Mucosa of stomach (tissue), 1 donor: ENCODE results near the gene XIAP.
"Not testable (repeated sequence)": the region's sequence is repeated elsewhere in the genome, so short reads cannot be mapped to it uniquely, and the experiment has no call there.

Experiments
- H3K27me3 ChIP-seq: one replicate; pipeline ENCODE4 v1.7.0; 2013; ENCODE audit warnings: mild to moderate bottlenecking, low read length; ENCODE audit not compliant: control insufficient read depth, insufficient read depth
- H3K36me3 ChIP-seq: one replicate; pipeline ENCODE4 v1.7.0; 2013; ENCODE audit warnings: low read length; ENCODE audit not compliant: control insufficient read depth, insufficient read depth
- H3K4me1 ChIP-seq: one replicate; pipeline ENCODE4 v1.7.0; 2013; ENCODE audit warnings: mild to moderate bottlenecking, low read length; ENCODE audit not compliant: control insufficient read depth, insufficient read depth
- H3K4me3 ChIP-seq: one replicate; pipeline ENCODE4 v1.7.0; 2013; ENCODE audit warnings: low read length
- H3K9ac ChIP-seq: one replicate; pipeline ENCODE4 v1.7.0; 2013; ENCODE audit warnings: mild to moderate bottlenecking, low read length, moderate library complexity
- H3K9me3 ChIP-seq: one replicate; pipeline ENCODE4 v1.7.0; 2013; ENCODE audit warnings: mild to moderate bottlenecking, low read length, moderate library complexity; ENCODE audit not compliant: control insufficient read depth
- donor health status: Pancreatic carcinoma.

The XIAP gene

GRCh38 chrX:123859846-123860838, at the start of gene XIAP:
TSS of gene XIAP (plus strand) at chrX:123860053. CDS start at chrX:123885663, 25,610 bp downstream.
- H3K9ac ChIP-seq: peak within 1 kb of the TSS; percentile 96
- no peaks in the 10 kb centered on the region for H3K27me3 ChIP-seq

GRCh38 chrX:123814343-123814742, 45.5 kb upstream of the XIAP start:
- Histone ChIP-seq H3K9ac (no peak overlapping the region), H3K36me3 (no peaks in the 10 kb centered on the region), H3K4me3 (no peak overlapping the region), H3K4me1 (peaks cover 3% of the 10 kb centered on the region), H3K9me3 (no peaks in the 10 kb centered on the region), H3K27me3 (no peaks in the 10 kb centered on the region)

More at GRCh38 chrX:123859846-123860838, at the start of gene XIAP:
- Histone ChIP-seq H3K9me3 (no peaks in the 10 kb centered on the region), H3K36me3 (no peaks in the 10 kb centered on the region), H3K4me3 (peak within 1 kb of the TSS; percentile 27), H3K4me1 (no peaks in the 10 kb centered on the region)

GRCh38 chrX:123814934-123815394, 44.9 kb upstream of the XIAP start:
- H3K36me3 ChIP-seq, H3K9ac ChIP-seq, H3K27me3 ChIP-seq, H3K9me3 ChIP-seq, H3K4me3 ChIP-seq, H3K4me1 ChIP-seq: not testable (repeated sequence)

GRCh38 chrX:123817288-123817894, 42.5 kb upstream of the XIAP start:
- H3K27me3 ChIP-seq: no peaks in the 10 kb centered on the region
- no peak overlapping the region for H3K4me3 ChIP-seq
- H3K36me3 ChIP-seq: no peaks in the 10 kb centered on the region
- H3K9ac ChIP-seq: no peak overlapping the region
- no peaks in the 10 kb centered on the region for H3K9me3 ChIP-seq
- H3K4me1 ChIP-seq: peaks cover 3% of the 10 kb centered on the region

- Histone ChIP-seq H3K36me3 (no peaks in the 10 kb centered on the region), H3K4me1 (peaks cover 3% of the 10 kb centered on the region), H3K9me3 (no peaks in the 10 kb centered on the region), H3K27me3 (no peaks in the 10 kb centered on the region), H3K9ac (no peak overlapping the region), H3K4me3 (no peak overlapping the region)
Measured at GRCh38 chrX:123818243-123818642, 41.6 kb upstream of the XIAP start.

GRCh38 chrX:123822965-123823364, 36.9 kb upstream of the XIAP start:
- H3K36me3 ChIP-seq: no peaks in the 10 kb centered on the region
- H3K4me3 ChIP-seq: no peak overlapping the region
- no peaks in the 10 kb centered on the region for H3K27me3 ChIP-seq
- H3K9ac ChIP-seq: no peak overlapping the region
- H3K9me3 ChIP-seq: no peaks in the 10 kb centered on the region
- H3K4me1 ChIP-seq: peaks cover 8% of the 10 kb centered on the region

GRCh38 chrX:123830309-123830708, 29.5 kb upstream of the XIAP start:
- Histone ChIP-seq H3K36me3 (no peaks in the 10 kb centered on the region), H3K9ac (no peak overlapping the region), H3K4me3 (no peak overlapping the region), H3K4me1 (peaks cover 3% of the 10 kb centered on the region), H3K27me3 (no peaks in the 10 kb centered on the region), H3K9me3 (no peaks in the 10 kb centered on the region)

GRCh38 chrX:123833387-123833786, 26.5 kb upstream of the XIAP start:
- H3K9me3 ChIP-seq: no peaks in the 10 kb centered on the region
- no peaks in the 10 kb centered on the region for H3K27me3 ChIP-seq
- no peak overlapping the region for H3K9ac ChIP-seq
- H3K4me1 ChIP-seq: no peaks in the 10 kb centered on the region
- no peak overlapping the region for H3K4me3 ChIP-seq
- H3K36me3 ChIP-seq: no peaks in the 10 kb centered on the region

- H3K9ac ChIP-seq: no peak overlapping the region
- no peaks in the 10 kb centered on the region for H3K27me3 ChIP-seq
- H3K4me3 ChIP-seq: no peak overlapping the region
- no peaks in the 10 kb centered on the region for H3K36me3 ChIP-seq
- H3K4me1 ChIP-seq: no peaks in the 10 kb centered on the region
- H3K9me3 ChIP-seq: no peaks in the 10 kb centered on the region
Measured at GRCh38 chrX:123834116-123834515, 25.7 kb upstream of the XIAP start.

GRCh38 chrX:123835661-123836371, 24.0 kb upstream of the XIAP start:
- Histone ChIP-seq H3K9ac (no peak overlapping the region), H3K4me3 (no peak overlapping the region), H3K9me3 (no peaks in the 10 kb centered on the region), H3K36me3 (no peaks in the 10 kb centered on the region), H3K4me1 (no peaks in the 10 kb centered on the region), H3K27me3 (no peaks in the 10 kb centered on the region)

- H3K27me3 ChIP-seq, H3K4me3 ChIP-seq, H3K9me3 ChIP-seq, H3K36me3 ChIP-seq, H3K9ac ChIP-seq, H3K4me1 ChIP-seq: not testable (repeated sequence)
Measured at GRCh38 chrX:123845129-123845528, 14.7 kb upstream of the XIAP start.

- no peaks in the 10 kb centered on the region for H3K9me3 ChIP-seq
- no peak overlapping the region for H3K4me3 ChIP-seq
- H3K36me3 ChIP-seq: no peaks in the 10 kb centered on the region
- H3K27me3 ChIP-seq: no peaks in the 10 kb centered on the region
- no peaks in the 10 kb centered on the region for H3K4me1 ChIP-seq
- no peak overlapping the region for H3K9ac ChIP-seq
Measured at GRCh38 chrX:123846577-123847038, 13.2 kb upstream of the XIAP start.
